ENCODE data around the gene KRT6C.
A peak's percentile ranks its signal among the peaks of the same experiment; 100 is the strongest.
"Not testable (repeated sequence)": the region's sequence is repeated elsewhere in the genome, so short reads cannot be mapped to it uniquely, and the experiment has no call there.

Gene KRT6C

DNA sequence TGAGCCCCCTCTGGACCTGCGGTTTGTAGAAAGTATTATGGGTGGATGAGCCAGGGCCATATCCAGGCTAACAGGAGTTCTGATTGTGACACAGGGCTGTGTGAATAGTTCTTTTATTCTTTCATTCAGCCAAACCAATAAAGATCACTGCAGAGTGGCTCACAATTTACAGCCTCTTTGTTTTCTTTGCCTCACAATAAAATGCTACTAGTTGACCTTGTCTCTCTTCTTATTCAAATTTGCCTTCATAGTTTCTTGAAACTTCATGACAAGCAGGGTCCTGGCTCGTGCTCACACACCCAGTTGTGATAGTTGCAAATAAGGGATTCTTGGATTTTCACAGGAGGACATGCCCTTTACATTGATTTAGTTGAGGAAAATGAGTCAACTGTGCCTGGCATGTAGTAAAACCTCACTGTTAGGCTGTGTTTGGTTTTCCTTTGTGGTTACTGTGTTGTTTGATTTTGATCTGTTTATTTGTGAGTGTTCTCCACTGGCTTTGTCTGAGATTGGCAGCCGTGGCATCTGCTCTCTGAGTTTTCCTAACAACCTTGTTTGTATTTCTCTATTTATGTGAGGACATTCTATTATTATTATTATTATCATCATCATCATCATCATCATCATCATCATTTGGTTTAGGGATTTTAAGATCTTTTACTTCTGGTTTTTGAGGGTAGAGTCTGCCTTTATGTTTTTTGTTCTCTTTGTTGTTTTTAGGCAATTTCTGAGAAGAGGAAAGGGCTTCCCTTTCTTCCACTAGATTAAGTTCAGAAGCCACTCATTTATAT is 19.0 kb downstream of the KRT6C start:
- DNase-seq: no peak

DNA sequence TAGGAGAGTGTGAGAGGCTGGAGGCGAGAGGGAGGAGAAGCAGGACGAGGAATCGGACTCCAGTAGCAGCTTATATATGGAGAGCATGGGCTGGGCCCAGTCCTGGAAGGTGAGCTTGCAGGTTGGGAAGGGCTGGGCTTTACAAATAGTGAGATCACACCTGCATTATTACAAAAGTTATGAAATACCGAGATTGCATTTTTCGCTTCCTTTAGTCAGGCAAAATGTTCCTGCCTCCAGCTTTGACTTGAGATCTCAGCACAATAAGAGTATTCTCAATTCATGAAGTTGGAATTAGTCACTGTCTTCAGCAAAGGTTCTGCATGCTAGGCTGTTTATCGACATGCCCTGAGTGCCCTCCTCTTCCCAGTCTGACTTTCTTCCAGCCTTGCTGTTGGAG is 21.5 kb downstream of the KRT6C start, which contains the start of gene KRT6B:
Gene KRT6B (minus strand): TSS at position 46 of the 400 bp plus-strand sequence. CDS start 68 bp downstream, outside the sequence.
- no peak for DNase-seq

DNA sequence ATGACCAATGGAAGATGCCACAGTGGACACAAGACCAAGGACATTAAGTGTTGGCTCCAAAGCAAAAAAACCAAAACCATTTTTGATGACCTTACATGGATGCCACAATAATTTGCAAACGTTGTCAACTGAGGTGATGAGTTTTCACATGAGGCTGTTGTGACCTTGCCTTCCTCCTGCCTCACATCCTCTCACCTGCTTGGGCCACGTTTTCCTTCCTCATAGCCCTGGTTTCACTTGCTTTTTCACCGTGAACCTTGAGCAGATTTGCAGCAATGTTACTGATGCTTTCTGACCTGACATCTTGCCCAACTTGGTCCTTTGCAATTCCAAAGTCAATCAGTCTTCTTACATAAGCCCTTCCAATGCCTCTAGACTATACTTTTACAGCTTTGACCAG is 25.4 kb downstream of the KRT6C start:
- DNase-seq: no peak

DNA sequence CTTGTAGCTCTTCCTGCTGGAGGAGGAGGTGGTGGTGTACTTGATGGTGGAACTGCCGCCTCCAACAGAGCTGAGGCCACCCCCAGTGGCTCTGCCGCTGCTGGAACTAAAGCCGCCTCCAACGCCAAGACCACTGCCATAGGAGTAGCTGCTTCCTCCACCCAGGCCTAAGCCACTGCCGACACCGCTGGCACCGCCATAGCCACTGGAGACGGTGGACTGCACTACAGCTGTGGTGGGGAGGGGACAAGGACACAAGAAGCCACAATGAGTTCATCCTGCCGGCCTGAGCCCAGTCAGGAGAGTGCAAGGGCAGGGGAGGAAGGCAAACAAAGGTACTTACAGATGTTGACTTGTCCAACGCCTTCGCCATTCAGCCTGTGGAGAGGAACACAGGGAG is 26.4 kb downstream of the KRT6C start:
- not testable (repeated sequence) for DNase-seq

DNA sequence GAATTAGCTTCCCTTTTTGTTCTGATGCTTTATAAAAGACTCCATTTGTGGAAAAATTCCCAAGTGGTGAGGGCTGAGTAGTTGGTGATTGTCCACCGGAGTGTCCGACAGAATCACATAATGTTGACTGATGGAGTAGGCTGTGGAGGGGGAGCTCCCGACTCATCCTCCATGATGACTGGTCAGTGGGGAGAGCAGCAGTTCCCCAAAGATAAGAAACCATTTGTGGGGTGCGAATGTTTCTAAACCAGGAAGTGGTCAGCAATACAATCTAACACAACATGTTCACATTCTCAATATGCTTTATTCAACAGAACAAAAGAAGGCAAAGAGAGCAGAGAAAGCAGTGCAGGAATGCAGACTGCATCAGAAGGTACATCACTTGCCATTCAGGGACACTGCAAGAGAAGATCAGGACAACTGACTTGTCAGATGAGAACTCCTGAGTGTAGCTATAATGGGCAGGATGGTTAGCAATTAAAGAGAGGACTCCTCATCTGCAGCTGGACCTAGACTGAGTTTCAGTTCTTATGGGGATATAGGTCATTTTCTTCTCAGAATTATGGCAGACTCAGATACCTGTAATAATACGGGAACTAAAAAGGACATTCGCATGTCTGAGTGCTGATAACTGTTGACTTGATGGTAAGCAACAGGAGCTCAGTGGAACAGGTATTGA is 27.1 kb downstream of the KRT6C start:
- DNase-seq: no peak

DNA sequence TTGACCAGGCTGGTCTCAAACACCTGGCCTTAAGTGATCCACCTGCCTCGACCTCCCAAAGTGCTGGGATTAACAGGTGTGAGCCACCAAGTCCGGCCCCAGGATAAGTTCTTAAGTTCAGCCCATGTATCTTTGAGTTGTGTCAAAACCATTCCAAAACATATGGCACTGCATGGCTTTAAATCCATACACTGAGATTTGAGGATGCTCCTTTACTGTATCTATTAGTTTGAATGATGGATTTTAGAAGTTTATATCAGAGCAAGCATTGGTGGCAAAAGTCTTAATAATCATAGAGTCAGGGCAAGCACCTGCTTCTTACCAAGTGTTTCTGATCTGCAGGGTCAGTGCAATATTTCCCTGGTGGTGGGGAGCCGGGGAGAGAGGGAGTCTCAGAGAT is 27.7 kb downstream of the KRT6C start:
- no peak for DNase-seq

DNA sequence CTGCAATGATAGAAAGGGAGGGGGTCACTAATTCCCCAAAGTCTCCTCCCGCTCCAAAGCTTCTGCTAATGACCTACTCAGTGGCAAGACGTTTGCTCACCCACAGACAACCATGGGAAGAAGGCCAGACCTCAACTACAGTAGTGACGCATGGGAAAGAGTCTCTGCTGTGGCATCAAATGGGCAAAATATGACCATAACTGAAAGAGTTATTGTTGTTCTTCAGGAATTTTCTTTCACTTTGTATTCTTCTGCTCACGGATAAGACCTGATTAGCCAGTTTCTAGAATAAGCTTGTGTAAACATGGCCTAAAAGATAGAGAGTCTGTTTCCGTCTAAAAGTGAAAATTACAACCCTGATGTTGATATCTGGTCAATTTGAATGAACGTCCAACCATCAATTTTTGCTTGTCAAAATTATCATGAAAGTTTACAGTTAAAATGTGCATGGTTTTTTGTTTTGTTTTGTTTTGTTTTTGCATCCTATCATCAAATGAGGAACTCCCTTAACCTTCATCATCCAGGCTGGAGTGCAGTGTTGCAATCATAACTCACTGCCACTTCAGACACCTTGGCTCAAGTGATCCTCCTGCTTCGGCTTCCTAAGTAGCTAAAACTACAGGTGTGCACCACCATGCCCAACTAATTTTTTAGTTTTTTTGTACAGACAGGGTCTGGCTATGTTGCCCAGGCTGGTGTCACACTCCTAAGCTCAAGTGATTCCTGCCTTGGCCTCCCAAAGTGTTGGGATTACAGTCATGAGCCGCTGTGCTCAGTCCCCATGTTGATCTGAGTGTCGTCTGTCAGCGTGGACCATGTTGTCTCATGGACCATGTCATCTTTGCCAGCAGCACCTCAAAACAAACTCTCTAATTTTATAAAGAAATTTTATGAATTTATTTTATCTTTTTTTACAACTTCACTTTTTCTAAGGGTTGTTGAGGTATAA is 28.7 kb downstream of the KRT6C start:
- no peak for DNase-seq

DNA sequence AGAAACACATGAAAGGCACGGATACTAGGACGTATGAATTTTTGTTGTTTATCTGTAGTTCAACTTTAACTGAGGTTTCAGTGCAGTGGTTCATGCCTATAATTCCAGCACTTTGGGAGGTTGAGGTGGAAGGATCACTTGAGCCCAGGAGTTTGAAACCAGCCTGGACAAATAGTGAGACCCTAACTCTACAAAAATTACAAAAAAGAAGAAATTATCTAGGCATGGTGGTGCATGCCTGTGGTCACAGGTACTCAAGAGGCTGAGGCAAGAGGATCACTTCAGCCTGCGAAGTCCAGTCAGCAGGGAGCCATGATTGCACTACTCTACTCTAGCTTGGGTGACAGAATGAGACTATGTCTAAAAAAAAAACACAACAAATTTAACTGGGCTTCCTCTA is 29.6 kb downstream of the KRT6C start:
- no peak for DNase-seq

DNA sequence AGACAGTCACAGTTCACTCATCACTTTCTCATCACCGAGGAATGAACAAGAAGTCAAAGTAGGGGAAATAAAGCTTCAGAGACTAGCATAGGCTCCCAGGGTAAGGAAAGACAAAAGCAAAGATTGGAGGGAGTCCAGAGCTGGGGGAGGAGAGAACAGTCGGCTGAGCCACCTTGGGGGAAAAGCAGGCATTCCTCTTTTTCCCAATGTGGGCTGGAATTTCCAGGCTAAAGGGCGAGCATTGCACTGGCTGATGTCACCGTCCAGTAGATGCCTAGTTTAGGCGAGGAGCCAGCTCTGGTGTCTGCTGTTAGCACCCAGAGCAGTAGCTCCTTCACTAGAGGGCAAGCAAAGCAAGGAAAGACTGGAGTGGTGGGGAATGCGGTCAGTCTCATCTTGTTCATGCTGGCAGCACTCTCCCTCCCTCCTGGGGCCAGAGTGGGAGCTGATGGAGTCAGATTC is 31.0 kb downstream of the KRT6C start:
- DNase-seq: no peak

DNA sequence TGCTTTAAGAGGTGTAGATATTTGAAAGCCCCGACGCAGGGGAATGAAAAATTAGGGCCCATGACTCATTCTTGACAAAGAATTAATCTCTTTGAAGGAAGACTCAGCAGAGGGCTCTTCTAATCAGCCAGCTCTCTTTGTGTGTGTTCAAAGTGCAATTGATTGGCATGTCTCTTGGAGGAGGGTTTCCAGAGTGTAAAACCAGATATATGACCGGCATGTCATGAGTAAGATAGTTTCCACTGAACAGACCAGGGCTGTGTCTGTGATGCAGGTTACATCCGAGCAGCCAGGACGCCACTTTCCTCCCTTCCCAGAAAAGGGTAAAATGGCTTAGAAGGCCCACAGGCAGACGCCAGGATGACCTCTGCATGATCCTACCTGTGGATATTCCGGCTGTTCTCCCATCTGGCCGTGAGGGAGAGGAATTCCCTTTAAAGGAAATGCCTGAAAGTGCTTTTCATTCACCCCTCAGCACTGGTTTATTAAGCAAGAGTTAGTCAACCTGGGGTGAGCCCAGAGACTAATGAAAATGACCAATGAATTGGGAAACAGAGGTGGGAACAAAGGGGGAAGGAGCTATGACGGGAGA is 32.2 kb downstream of the KRT6C start:
- no peak for DNase-seq

DNA sequence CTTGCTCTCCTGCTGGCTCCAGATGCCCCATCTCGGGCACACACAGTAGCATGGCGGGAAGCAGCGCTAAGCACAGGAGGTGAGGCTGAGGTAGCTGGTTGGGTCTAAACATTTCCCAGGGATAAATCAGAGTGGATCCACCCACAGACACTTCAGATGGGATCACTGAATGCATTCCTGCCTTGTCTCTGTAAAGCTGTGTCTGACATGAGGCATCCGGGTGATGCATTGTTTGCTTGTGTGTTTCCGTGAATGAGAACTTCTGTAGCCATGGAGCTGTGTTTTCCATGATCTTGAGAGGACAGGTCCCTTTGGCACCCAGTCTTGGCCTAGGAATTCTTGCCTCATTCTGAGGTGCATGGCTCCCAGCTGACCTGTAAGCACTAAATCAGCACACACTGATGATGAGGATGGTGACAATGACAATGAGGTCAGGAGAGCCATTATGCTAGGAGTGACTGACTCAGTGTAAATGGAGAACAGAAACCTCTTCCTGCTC is 32.7 kb downstream of the KRT6C start:
- DNase-seq: no peak

DNA sequence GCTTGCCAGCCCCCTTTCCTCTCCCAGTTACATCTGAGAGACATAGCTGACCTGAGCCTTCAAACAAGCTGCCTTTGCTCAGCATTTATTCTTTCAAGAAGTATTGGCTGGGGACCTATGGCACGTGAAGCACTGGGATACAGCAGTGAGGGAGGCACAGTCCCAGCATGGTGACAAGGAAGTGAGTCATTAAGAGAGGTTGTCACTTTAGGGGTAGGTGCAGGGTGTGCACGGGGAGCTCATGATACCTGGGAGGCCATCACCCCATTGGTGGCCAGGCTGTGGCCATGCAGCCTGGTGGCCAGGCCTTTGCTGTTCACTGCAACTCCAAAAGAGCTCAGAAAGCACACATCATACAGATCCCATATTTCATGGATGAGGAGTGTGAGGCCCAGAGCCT is 33.8 kb downstream of the KRT6C start:
- no peak for DNase-seq

DNA sequence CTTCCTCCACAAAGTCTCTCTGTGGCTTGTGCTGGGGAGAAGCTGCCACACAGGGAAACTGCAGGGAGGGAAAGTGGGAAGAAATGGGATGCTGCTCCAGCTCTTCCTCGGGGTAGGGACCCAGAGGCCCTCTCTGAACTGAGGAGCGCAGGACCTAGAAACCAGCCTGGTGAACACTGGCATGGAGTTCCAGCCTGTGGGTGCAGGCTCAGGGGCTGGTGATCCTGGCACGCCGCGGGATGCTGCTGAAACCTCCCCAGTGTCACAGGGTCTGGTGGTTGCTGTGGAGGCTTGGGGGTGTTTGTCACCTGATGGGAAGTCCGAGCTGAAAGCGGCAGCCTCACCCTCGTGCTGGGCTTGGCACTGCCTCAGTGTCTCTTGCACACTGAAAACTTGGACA is 34.2 kb downstream of the KRT6C start:
- no peak for DNase-seq

DNA sequence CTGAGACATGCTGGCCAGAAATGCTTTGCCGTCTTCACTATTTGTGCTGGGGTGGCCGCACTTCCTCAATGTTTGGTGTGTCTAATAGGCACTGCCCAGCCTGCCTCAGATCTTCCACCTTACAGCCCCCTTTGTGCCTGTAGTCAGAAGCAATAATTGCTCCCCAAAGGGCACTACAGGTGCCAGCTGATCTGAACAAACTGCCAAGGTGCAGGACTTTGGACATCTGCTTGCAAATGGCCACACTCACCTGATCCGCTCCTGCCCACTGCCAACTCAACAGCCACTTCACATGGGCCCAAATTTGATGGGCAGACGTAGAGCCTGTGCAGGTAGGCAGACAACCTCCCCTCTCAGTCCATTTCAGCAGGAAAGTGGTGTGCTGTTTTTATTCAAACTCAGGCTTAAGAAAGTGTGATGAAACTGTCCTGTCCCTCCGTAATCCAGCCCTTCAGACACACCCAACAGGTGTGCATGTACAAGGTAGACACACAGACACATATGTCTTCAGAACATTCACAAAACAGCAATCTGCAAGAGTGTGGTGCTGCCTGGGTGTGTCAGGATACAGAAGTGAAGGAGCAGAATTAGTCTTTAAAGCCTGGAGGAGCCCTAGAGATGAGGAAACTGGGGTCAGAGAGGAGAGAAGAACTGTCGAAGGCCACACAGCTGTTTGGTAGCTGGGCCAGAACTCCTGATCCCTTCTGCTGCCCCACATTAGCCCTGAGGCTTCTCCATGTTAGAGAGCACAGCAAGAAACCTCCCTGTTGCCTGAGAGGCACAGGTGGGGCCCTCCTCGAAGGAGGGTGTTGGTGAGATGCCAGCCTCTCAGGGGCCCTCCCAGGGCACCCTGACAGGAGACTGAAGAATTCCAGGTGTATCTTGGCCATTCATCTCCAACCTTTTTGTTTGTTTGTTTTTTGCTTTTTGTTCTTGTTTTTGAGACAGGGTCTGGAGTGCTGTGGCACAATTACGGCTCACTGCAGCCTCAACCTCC is 35.0 kb downstream of the KRT6C start:
- no peak for DNase-seq

DNA sequence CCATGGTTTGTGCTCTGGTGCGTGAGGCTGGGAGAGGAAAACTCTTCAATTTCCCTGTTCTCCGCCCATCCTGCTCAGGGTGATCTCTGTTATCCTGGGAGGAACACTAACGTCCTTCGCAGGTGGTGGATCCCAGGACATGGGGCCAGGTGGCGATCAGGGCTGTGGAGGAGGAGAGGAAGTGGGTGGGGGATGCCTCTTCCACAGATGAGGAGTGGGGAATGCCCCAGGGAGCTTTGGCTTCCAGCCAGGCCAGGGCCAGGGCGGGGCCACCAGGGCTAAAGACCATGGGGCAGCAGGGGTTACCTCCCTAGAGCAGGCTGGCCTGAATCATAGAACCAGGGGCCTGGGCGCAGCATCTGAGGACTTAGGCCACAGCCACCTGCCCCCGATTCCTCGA is 36.1 kb downstream of the KRT6C start:
- DNase-seq: no peak

DNA sequence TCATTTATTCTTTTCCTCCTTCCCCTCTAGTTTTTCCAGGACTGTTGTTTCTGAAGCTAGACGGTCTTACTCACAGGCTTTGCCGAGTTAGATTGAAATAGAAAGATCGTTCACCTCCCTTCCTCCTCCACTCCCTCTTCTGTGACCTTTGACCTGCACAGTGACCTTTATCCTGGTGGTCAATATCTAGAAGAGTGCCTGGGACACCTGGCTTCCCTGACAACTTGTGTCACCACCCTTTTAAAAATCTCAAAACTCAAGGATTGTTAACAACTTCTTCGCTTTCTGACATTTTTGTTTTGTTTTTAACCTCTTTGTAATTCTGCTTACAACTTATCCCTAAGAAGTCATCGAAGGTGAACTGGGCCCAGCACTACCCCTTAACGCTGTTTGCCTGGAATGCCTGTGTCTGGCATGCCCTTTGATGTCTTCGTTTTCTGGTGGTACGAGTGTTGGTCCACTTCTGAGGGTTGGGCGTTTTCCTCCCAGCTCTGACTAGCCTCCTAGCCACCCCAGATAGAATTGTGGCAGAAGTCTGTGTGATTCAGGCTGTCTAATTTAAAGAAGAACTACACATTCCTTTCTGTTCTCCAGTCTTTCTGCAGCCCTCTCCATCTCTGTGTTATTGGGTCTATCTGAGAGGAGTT is 36.7 kb downstream of the KRT6C start:
- DNase-seq: no peak

DNA sequence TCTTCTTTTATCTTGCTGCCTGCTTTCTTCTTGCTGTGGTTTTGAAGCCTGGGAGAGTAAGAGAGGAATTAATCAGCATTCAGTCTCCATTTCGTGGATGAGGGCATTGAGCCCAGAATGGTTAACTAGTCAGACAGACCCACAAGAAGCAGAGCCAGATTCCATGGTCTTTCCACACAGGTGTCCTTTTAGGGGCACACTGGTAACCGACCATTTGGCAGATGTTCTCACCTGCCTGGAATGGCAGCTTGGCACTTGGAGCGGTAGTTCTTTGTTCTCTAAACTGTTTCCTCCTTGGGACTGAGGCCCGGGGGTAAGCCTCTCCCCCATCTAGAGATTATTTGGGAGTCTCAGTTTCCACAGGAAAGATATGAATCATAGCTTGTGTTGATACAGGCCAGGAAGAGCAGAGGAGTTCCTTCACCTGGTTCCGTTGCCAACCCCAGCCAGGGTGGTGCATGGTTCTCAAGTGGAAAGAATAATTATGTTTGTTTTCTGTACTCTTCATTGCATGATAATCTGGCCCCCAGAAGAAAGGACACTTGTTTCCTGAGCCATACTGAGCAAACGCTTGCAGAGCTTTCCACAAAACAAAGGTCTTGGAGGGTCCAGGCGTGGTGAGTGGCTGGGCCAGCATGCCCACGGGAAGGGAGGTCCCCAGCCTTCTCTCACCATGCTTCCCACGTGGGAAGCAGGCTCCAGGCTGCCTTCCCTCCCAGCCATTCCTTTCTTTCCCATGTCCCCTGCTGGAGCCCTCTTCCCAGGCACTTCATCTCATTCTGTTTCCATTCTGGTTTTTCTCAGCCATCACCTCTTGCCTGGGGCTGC is 37.4 kb downstream of the KRT6C start:
- DNase-seq: no peak

DNA sequence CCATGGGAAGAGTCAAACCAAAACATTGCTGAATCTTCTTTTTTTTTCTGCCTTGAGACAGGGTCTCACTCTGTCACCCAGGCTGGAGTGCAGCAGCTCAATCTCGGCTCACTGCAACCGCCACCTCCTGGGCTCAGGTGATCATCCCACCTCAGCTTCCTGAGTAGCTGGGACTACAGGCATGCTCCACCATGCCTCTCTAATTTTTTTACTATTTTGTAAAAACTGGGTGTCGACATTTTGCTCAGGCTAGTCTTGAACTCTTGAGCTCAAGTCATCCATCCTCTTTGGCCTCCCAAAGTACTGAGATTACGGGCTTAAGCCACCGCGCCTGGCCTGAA is 38.0 kb downstream of the KRT6C start:
- peak; percentile 19 for DNase-seq

DNA sequence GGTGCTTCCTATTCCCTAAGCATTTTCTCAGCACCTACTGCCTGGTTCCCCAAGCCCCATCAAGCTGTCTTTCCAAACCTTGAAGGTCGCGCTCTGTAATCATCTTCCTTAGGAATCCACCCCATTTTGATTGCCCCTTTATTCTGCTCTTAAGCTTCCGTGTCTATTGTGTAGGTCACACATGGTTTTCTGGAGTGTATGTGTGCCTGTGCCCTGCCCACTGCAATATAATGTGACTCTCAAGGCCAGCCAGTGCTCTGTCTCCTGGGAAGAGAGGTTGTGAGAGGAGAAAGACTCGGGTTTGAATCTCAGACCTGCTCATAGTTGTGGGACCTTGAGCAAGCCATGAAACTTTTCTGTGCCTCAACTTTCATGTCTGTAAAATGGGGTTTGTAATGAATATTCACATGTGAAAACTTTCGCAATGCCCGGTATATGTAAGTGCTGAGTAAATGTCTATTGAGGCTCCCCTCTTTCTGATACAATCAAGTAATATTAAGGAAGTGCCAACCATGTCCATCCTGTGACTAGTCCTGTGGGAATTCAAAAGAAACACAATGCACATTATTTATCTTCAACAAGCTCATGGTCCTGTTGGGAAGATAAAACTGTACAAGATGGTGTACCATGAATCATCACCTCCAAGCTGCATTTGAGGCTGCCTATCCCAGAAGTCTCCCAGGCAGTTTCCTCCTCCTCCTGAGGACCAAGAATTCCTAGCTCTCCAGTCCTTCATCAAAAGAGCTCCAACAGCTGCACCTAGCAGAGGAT is 38.7 kb downstream of the KRT6C start:
- no peak for DNase-seq
